Esophagus muscularis mucosa (tissue), 4 donors: Measurements from ENCODE around the gene ATF3. TPM values are rescaled to one million over a fixed set of nuclear protein-coding genes. Genes with fewer than 3 reads are reported as not detected.
A peak's percentile ranks its signal among the peaks of the same experiment; 100 is the strongest.

Experiments
- DNase-seq: peaks from one replicate; pipeline ENCODE4 v3.0.0-alpha.2; 2017; ENCODE audit errors: extremely low spot score
- H3K27ac ChIP-seq, 4 donors: fragments of 200-600 bp; sonication (generic); replicated peaks in 1 of 4; 1 replicate in 3 of 4; 2 replicates in 1 of 4; pipeline ENCODE4 v1.5.1; 2016 to 2019; ENCODE audit warnings: mild to moderate bottlenecking in 1 of 4
- H3K27me3 ChIP-seq, 4 donors: fragments of 200-600 bp; sonication (generic); one replicate each; pipeline versions ENCODE4 v1.5.1 to v1.6.0; 2016 to 2019
- H3K36me3 ChIP-seq, 4 donors: fragments of 200-600 bp; sonication (generic); one replicate each; pipeline ENCODE4 v1.5.1; 2016 to 2019
- H3K4me1 ChIP-seq, 4 donors: fragments of 200-600 bp; sonication (generic); one replicate each; pipeline ENCODE4 v1.5.1; 2016 to 2019
- H3K4me3 ChIP-seq, 4 donors: fragments of 200-600 bp; sonication (generic); 1 replicate in 2 of 4; 2 replicates in 2 of 4; pipeline ENCODE4 v1.5.1; 2016 to 2019; ENCODE audit warnings: mild to moderate bottlenecking in 4 of 4, moderate library complexity in 1 of 4
- H3K9me3 ChIP-seq, 4 donors: fragments of 200-600 bp; sonication (generic); 1 replicate in 3 of 4; 2 replicates in 1 of 4; pipeline ENCODE4 v1.5.1; 2016 to 2019
- EP300 ChIP-seq: sonication (generic); formaldehyde crosslinking; IDR thresholded peaks from one replicate; pipeline ENCODE4 v1.6.1; 2017; ENCODE audit warnings: antibody characterized with exemption
- POLR2A ChIP-seq: fragments of 450-650 bp; IDR thresholded peaks from one replicate; pipeline ENCODE4 v1.6.1; 2017; ENCODE audit warnings: antibody characterized with exemption, moderate library complexity, mild to moderate bottlenecking, low read depth
- POLR2AphosphoS5 ChIP-seq, 2 donors: sonication (generic); formaldehyde crosslinking; IDR thresholded peaks; one replicate each; pipeline ENCODE4 v1.6.1; 2017; ENCODE audit warnings: antibody characterized with exemption in 2 of 2
- WGBS: methylation state at CpG from one replicate; pipeline ENCODE4 v1.1.5; 2018; 5-methylcytosine and 5-hydroxymethylcytosine counted together
- intact Hi-C: fragments of 100-400 bp; cut with DNase I; formaldehyde crosslinking; loops from one replicate; pipeline ENCODE4 v1.15.1; 2023
- total RNA-seq, 4 donors: library from RNA; depleted of rRNA; stranded (reverse); fragments of >200 nt; gene quantifications; one replicate each; pipeline versions ENCODE4 v1.1.0 to v1.2.1, GENCODE V29; 2016
- TF ChIP-seq, protein P1 (sequence below), 3 experiments: fragments of 200-600 bp in 2 of 3; fragments of 450-650 bp in 1 of 3; sonication (generic) in 2 of 3; IDR thresholded peaks; one replicate each; pipeline ENCODE4 v1.5.1; 2017 to 2019; ENCODE audit warnings: antibody characterized with exemption in 3 of 3, mild to moderate bottlenecking in 2 of 3, moderate library complexity in 1 of 3

Gene ATF3
- total RNA-seq, 4 donors from 2014 or later: 2.9 to 29.7 (median 3.7) TPM

DNA sequence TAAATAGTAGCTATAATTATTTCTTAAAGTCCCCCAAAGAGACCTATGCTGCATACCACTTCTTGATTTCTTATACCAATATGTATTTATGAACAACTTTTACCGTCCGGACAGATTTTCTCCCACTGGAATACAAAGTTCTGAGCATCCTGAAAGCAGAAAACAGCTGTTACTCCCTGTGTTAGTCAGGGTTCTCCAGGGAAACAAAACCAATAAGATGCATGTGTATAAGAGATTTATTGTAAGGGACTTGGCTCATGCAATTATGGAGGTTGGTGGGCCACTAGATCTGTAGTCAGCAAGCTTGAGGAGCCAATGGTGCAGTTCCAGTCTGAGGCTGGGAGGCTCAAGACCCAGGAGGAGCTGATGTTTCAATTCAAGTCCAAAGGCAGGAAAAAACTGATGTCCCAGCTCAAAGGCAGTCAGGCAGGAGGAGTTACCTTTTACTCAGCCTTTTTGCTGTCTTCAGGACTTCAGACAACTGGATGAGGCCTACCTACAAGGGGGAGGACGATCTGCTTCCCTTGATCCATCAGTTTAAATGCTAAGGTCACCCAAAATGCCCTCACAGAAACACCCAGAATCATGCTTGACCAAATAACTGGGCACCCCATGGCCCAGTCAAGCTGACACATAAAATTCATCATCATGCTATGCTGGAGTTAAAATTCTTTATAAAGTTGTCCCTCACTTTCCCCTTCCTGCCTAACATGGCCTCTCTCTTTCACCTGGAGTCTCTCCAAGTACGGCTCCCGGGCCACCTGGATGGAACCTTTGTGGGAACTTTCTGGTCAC is 24.3 kb upstream of the ATF3 start:
- intact Hi-C loops: no loop called here
- H3K27ac ChIP-seq: no peak overlapping the region
- TF ChIP-seq EP300 (no peak), POLR2A (no peak), POLR2AphosphoS5 (IDR thresholded peaks at IDR 0.05) (no peak)
- TF ChIP-seq, protein P1, sequence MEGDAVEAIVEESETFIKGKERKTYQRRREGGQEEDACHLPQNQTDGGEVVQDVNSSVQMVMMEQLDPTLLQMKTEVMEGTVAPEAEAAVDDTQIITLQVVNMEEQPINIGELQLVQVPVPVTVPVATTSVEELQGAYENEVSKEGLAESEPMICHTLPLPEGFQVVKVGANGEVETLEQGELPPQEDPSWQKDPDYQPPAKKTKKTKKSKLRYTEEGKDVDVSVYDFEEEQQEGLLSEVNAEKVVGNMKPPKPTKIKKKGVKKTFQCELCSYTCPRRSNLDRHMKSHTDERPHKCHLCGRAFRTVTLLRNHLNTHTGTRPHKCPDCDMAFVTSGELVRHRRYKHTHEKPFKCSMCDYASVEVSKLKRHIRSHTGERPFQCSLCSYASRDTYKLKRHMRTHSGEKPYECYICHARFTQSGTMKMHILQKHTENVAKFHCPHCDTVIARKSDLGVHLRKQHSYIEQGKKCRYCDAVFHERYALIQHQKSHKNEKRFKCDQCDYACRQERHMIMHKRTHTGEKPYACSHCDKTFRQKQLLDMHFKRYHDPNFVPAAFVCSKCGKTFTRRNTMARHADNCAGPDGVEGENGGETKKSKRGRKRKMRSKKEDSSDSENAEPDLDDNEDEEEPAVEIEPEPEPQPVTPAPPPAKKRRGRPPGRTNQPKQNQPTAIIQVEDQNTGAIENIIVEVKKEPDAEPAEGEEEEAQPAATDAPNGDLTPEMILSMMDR (IDR thresholded peaks at IDR 0.05): no peak
- H3K9me3 ChIP-seq: no peaks in the 10 kb centered on the region
- H3K4me1 ChIP-seq: no peaks in the 10 kb centered on the region
- no peak overlapping the region for H3K4me3 ChIP-seq
- peak; percentile 88 for DNase-seq
- WGBS: 89% methylated on average over 5 of the region's 5 CpGs
- no peaks in the 10 kb centered on the region for H3K36me3 ChIP-seq
- H3K27me3 ChIP-seq: peaks cover 0 to 28% (median 2%) of the 10 kb centered on the region in 4 donors

DNA sequence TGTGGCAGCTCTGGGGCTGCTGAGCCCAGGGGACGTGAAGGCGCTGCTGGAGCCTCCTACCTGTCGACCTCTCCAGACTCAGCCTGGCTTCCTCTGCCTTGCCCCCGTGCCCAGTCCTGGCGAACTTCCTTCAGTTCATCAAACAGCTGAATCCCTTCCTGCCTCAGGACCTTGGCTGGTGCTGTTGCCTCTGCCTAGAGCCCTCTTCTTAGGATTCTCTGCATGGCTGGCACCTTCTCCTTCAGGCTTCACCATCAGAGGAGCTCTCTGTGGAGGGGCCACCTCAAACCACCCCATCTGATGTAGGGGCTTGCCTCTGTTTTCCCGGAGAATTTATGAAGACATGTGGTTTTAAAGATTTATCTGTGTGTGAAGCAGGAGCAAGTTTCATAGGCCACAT is 23.4 kb upstream of the ATF3 start:
- H3K4me1 ChIP-seq: no peaks in the 10 kb centered on the region
- intact Hi-C loops: no loop called here
- H3K27ac ChIP-seq: no peak overlapping the region
- H3K4me3 ChIP-seq: no peak overlapping the region
- H3K36me3 ChIP-seq: no peaks in the 10 kb centered on the region
- TF ChIP-seq POLR2A (no peak), POLR2AphosphoS5 (IDR thresholded peaks at IDR 0.05) (no peak), EP300 (no peak)
- TF ChIP-seq, protein P1 (IDR thresholded peaks at IDR 0.05): no peak
- no peaks in the 10 kb centered on the region for H3K9me3 ChIP-seq
- WGBS: 91% methylated on average over 6 of the region's 6 CpGs
- DNase-seq: peak; percentile 70
- H3K27me3 ChIP-seq: peaks cover 0 to 28% (median 2%) of the 10 kb centered on the region in 4 donors

DNA sequence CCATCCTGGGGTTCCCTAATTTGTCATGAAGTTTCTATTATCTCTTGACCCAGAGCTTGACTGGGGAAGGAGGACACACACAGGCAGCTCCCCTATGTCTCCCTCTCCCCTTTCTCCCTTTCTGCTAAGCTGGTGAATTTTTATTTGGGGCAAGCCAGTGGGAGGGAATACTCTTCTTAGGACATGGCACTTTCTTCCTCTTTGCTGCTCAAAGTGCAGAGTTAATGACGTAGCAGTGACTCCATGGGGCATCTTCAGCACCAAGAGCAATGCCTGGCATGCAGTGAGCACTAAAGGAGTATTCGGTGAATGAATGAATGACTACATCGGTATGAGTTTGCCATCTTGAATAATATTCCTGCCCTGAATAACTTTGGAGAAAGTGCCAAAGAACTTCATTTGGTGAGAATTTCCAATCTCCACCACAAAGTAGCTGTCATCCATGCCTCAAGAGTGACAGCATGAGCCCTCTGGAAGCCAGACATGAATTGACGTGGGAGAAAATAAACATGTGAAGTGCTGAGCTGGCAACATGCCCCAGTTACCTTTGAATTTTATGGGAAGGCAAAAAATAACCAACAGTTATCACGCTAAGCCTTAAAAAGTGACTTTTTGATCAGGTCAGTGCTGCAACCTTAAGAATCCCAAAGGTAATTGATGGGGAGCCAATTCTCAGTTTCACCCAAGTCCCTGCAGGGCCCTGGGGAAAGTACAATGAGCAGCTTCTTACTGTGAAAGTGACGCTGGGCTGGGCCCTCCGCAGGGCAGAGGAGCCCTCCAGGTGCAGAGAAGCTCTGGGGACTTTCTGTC is 22.1 kb upstream of the ATF3 start:
- Histone ChIP-seq H3K36me3 (no peaks in the 10 kb centered on the region), H3K4me3 (no peak overlapping the region), H3K27me3 (peaks cover 0 to 28% (median 2%) of the 10 kb centered on the region in 4 donors), H3K4me1 (no peaks in the 10 kb centered on the region), H3K9me3 (no peaks in the 10 kb centered on the region), H3K27ac (no peak overlapping the region)
- intact Hi-C loops: no loop called here
- no peak for TF ChIP-seq EP300
- no peak for TF ChIP-seq POLR2A
- no peak for TF ChIP-seq POLR2AphosphoS5 (IDR thresholded peaks at IDR 0.05)
- TF ChIP-seq, protein P1 (IDR thresholded peaks at IDR 0.05): no peak
- peak; percentile 19 for DNase-seq
- WGBS: 88% methylated on average over 7 of the region's 7 CpGs

DNA sequence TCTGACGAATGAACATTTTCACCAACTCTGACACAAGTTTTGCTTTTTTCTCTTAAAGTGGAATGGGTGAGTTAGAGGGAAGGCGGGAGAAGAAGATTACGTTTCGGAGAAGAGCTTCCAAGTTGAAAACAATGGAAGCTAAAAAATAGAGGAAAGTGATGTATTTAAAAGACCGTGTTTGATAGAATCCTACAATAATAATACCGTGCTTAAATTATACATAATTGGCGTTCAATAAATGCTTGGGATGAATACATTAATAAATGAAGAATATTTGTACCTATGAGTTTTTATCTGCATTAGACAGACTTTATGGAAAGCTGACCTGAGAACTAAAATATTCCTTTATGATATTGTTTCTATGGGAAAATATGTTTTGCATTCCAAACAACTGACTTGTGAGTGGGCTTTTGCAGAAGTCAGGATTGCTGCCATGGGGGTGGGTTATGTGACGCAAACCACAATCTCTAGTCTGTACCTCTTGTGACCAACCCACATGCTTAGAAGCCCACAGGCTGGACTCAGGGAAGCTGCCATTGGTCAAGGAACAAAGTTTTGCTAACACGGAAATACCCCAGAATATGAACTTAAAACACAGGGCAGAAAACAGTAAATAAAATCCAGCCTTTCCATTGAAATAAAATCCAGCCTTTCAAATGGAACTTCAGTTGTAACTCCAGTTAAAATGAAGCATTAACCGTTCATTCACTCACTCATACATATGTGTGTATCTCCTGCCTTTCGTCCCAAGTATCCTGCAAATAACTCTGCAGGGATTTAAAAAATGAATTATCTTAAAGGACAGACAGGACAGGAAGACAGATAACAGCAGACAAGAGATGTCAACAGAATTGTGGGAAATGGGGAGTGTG is 21.3 kb upstream of the ATF3 start:
- intact Hi-C loops: no loop called here
- Histone ChIP-seq H3K27ac (no peak overlapping the region), H3K4me1 (no peaks in the 10 kb centered on the region), H3K27me3 (peaks cover 0 to 28% (median 2%) of the 10 kb centered on the region in 4 donors), H3K4me3 (no peak overlapping the region), H3K9me3 (no peaks in the 10 kb centered on the region), H3K36me3 (no peaks in the 10 kb centered on the region)
- no peak for TF ChIP-seq POLR2A
- TF ChIP-seq, protein P1 (IDR thresholded peaks at IDR 0.05): no peak
- no peak for TF ChIP-seq EP300
- TF ChIP-seq POLR2AphosphoS5 (IDR thresholded peaks at IDR 0.05): no peak
- peak; percentile 17 for DNase-seq
- 76% methylated on average over 11 of the region's 11 CpGs for WGBS
